Activated CD8-positive, alpha-beta memory T cell treated with anti-CD3 and anti-CD28 coated beads, Interleukin-2, amount 10 ng/mL, durations not matched to agents 7 days and 5 days (primary cell): ENCODE results near the gene SFI1. TPM values are rescaled to one million over a fixed set of nuclear protein-coding genes. Genes with fewer than 3 reads are reported as not detected.

Experiments
- ATAC-seq: fragments of 150-1000 bp; cut with Tn5 transposase; one replicate; pipeline ENCODE4 v1.10.0; 2021; ENCODE audit warnings: moderate library complexity
- CTCF ChIA-PET: fragments of 350-600 bp; sonication (Branson Sonifier 250); formaldehyde crosslinking; loops from one replicate; lab custom pipeline; 2021; ENCODE audit warnings: antibody characterized with exemption; lab: Charles Lee
- DNase-seq: peaks from one replicate; pipeline ENCODE4 v3.0.0-alpha.2; 2020
- H3K27ac Mint-ChIP-seq: one replicate; pipeline ENCODE4 v1.8.0; 2021; ENCODE audit warnings: mild to moderate bottlenecking, mixed read lengths
- H3K27me3 Mint-ChIP-seq: one replicate; pipeline ENCODE4 v1.8.0; 2021; ENCODE audit warnings: mixed read lengths
- H3K36me3 Mint-ChIP-seq: one replicate; pipeline ENCODE4 v1.8.0; 2021; ENCODE audit warnings: mild to moderate bottlenecking, mixed read lengths
- H3K4me1 Mint-ChIP-seq: one replicate; pipeline ENCODE4 v1.8.0; 2021; ENCODE audit warnings: mixed read lengths
- H3K4me3 Mint-ChIP-seq: one replicate; pipeline ENCODE4 v1.8.0; 2021; ENCODE audit warnings: mild to moderate bottlenecking, moderate library complexity, mixed read lengths
- H3K9me3 Mint-ChIP-seq: one replicate; pipeline ENCODE4 v1.8.0; 2022; ENCODE audit warnings: low read depth, mixed read lengths
- total RNA-seq, 2 experiments: library from RNA; stranded (reverse); gene quantifications; one replicate each; pipeline ENCODE4 v1.2.3, GENCODE V29; 2021

SFI1 gene
- total RNA-seq, 2 experiments from 2014 or later: 150 to 192 TPM

DNA sequence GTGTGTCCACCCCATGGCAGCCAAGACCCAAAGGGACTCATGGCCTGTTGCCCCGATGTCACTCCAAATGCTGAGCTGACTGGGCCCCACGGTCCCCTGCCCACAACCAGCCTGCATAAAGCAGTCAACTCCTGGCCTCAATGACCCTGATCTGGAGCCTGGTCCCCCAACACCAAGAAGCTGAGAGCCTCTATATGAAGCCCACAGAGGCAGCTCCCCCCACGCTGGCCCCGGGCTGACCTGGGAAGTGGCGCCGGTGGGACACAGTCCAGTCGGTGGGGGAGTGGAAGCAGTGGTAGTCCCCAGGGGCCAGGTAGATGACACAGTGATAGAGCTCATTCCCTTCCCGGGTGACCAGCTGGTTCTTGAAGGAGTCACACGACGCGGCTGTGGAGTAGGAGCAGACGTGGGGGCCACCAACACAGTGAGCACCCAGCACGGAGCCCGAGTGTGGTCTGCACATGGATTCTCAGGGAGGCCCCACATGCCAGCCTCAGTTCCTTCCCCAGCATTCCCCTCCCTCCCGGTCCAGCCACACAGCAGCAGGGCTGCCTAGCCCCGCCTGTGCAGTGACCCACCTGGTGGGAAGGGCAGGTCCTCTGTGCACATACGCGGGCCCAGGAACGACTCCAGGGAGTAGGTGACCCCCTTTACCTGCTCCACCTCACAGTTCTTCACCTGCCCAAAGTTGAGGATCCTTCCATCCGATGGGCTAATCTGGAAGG is 124.6 kb downstream of the SFI1 start:
- DNase-seq (no peak), ATAC-seq (no peak)
- Mint-ChIP-seq H3K4me1 (peaks cover 21% of the 10 kb centered on the region), H3K36me3 (peaks cover 8% of the 10 kb centered on the region), H3K9me3 (no peaks in the 10 kb centered on the region), H3K27me3 (no peaks in the 10 kb centered on the region), H3K4me3 (no peak overlapping the region), H3K27ac (peak overlapping the region; percentile 69)
- CTCF ChIA-PET: interaction anchor here (0.5 to 3.3 kb wide), 2 partner anchors 13 to 1512 kb away, joined by 3 to 10 read pairs; no protein-coding TSS in a partner anchor

DNA sequence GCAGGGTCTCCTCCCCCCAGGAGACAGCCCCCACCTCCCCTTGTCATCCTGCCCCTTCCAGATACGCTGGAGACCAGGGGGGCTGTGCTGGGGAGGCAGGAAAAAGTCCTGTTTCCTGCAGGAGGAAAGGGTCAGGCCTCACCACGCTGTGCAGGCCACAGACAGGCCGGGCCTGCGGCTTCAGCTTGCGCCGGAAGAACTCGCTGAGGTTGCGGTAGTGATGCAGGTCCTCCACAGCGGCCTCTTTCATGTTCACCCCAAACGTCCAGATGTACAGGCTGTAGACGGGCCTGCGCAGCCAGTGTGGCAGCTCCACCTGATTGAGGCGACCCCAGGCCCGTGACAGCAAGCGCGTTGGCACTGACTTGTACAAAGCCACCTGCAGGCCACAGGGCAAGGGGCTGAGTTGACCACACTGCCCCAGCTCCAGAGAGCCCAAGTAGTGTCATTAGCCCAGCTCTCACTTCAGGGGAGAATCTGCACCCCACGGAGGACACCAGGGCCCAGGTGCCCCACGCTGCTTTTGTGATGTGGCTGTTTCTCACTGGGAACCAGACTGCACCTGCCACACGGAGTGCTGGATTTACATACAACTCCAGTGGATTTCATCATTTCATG is 125.3 kb downstream of the SFI1 start:
- Mint-ChIP-seq H3K4me3 (no peak overlapping the region), H3K27me3 (no peaks in the 10 kb centered on the region), H3K9me3 (no peaks in the 10 kb centered on the region), H3K27ac (peak overlapping the region; percentile 69), H3K36me3 (peaks cover 8% of the 10 kb centered on the region), H3K4me1 (peaks cover 18% of the 10 kb centered on the region)
- CTCF ChIA-PET: interaction anchor here (0.5 to 3.3 kb wide), 2 partner anchors 12 to 1513 kb away, joined by 3 to 10 read pairs; no protein-coding TSS in a partner anchor
- no peak for ATAC-seq
- DNase-seq: no peak

- Mint-ChIP-seq H3K4me3 (no peak overlapping the region), H3K9me3 (no peaks in the 10 kb centered on the region), H3K27me3 (no peaks in the 10 kb centered on the region), H3K4me1 (peaks cover 22% of the 10 kb centered on the region), H3K36me3 (peaks cover 8% of the 10 kb centered on the region), H3K27ac (peak overlapping the region; percentile 62)
- CTCF ChIA-PET: no interaction called here
- DNase-seq: no peak
- ATAC-seq: no peak
Observed at GRCh38 chr22:31622980-31623379, 126.6 kb downstream of the SFI1 start.

DNA sequence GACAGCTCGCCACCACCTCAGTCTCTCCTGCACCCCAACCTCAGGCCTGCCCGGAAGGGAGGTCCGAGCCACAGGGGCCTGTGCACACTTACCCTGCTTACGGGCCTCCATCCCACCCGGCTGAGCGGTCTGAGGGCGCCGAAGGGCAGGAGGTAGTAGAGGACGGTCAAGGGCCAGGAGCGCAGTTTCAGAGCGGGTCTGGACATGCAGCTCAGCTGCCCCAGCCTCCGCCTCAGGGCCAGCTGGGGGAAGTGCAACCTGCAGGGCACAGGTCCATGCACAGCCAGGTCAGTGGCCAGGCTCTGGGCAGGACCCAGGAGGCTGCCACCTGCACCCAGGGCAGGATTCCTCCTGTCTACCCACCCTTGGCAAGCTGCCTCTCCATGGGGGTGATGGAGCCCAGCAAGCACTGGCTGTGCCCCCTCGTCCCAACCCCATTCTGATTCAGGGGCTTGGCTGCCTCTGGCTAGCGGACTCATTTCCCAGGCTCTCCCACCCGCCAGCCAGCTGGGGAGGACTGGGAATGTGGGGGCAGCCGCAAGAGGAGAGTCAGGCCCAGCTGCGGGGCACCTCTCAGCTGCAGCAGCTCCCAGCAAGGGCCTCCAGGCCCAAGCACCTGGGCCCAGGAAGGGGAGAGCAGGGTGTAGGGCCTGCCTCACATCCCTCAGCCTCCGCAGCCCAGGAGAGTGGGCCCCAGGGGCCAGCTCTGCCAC is 127.4 kb downstream of the SFI1 start:
- CTCF ChIA-PET: interaction anchor here (0.7 to 1.5 kb wide), 2 partner anchors 10 to 61 kb away, joined by 3 to 5 read pairs; no protein-coding TSS in a partner anchor
- H3K27me3 Mint-ChIP-seq: no peaks in the 10 kb centered on the region
- ATAC-seq: no peak

GRCh38 chr22:31625257-31625640 is 128.9 kb downstream of the SFI1 start:
- DNase-seq (no peak), ATAC-seq (no peak)
- no peaks in the 10 kb centered on the region for H3K27me3 Mint-ChIP-seq
- CTCF ChIA-PET: interaction anchor here (1.5 kb wide), 1 partner anchor 12 kb away, joined by 5 read pairs; no protein-coding TSS in a partner anchor
- H3K36me3 Mint-ChIP-seq: peaks cover 2% of the 10 kb centered on the region
- H3K4me1 Mint-ChIP-seq: peaks cover 33% of the 10 kb centered on the region
- H3K4me3 Mint-ChIP-seq: no peak overlapping the region
- H3K9me3 Mint-ChIP-seq: no peaks in the 10 kb centered on the region
- H3K27ac Mint-ChIP-seq: no peak overlapping the region

More for the DNA sequence above, 127.4 kb downstream of the SFI1 start:
- Mint-ChIP-seq H3K27ac (no peak overlapping the region), H3K4me3 (no peak overlapping the region), H3K36me3 (peaks cover 8% of the 10 kb centered on the region), H3K9me3 (no peaks in the 10 kb centered on the region), H3K4me1 (peaks cover 26% of the 10 kb centered on the region)
- no peak for DNase-seq

DNA sequence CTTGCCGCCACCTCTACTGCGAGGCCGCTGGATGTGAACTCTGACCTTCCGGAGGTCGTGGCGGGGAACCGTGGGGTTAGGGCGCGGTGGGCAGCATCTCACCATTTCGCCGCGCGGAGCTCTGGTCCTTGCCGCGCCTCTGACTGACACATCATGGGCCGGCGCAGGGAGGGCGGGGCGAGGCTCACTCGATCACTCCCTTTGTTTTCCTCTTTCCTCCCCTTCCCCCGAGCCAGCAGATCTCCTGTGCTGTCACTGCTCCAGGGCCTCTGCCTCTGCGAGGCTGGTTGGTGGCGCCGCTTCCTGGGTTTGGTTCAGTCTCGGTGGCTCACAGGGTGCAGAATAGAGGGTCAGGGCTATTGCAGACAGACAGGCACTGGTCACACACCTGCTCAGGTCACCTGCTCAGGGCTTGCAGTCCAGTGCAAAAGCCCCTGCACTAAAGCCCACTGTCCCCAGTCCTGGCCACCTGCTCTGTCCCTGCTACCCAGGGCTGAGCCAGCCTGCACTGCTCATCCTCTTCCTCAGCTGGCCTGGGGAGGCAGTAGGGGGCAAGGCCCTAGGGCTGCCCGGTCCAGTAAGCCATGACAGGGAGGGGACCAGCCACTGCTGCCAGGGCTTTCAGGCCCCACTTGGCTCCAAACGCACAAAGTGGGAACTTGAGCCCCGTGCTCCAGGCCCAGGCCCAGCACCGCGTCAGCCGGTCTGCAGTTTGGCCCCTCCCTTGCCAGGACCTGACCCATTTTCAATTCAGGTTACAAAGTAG is 129.5 kb downstream of the SFI1 start:
- CTCF ChIA-PET: no interaction called here
- Mint-ChIP-seq H3K27me3 (no peaks in the 10 kb centered on the region), H3K36me3 (peaks cover 2% of the 10 kb centered on the region), H3K4me3 (no peak overlapping the region), H3K4me1 (peaks cover 33% of the 10 kb centered on the region), H3K9me3 (no peaks in the 10 kb centered on the region), H3K27ac (no peak overlapping the region)
- no peak for DNase-seq
- no peak for ATAC-seq

GRCh38 chr22:31626427-31627150 is 130.3 kb downstream of the SFI1 start:
- Mint-ChIP-seq H3K27me3 (no peaks in the 10 kb centered on the region), H3K4me3 (no peak overlapping the region), H3K36me3 (peaks cover 2% of the 10 kb centered on the region), H3K4me1 (peaks cover 36% of the 10 kb centered on the region), H3K27ac (peak overlapping the region; percentile 50), H3K9me3 (no peaks in the 10 kb centered on the region)
- CTCF ChIA-PET: interaction anchor here (1.6 kb wide), 1 partner anchor 175 kb away, joined by 3 read pairs; no protein-coding TSS in a partner anchor
- ATAC-seq: no peak
- no peak for DNase-seq

- peaks cover 2% of the 10 kb centered on the region for H3K36me3 Mint-ChIP-seq
- no peak overlapping the region for H3K4me3 Mint-ChIP-seq
- CTCF ChIA-PET: interaction anchor here (1.6 kb wide), 1 partner anchor 176 kb away, joined by 3 read pairs; no protein-coding TSS in a partner anchor
- no peaks in the 10 kb centered on the region for H3K9me3 Mint-ChIP-seq
- no peak for DNase-seq
- peaks cover 30% of the 10 kb centered on the region for H3K4me1 Mint-ChIP-seq
- no peak for ATAC-seq
- no peaks in the 10 kb centered on the region for H3K27me3 Mint-ChIP-seq
- H3K27ac Mint-ChIP-seq: peak overlapping the region; percentile 50
Observed at GRCh38 chr22:31627223-31627731, 130.9 kb downstream of the SFI1 start.

DNA sequence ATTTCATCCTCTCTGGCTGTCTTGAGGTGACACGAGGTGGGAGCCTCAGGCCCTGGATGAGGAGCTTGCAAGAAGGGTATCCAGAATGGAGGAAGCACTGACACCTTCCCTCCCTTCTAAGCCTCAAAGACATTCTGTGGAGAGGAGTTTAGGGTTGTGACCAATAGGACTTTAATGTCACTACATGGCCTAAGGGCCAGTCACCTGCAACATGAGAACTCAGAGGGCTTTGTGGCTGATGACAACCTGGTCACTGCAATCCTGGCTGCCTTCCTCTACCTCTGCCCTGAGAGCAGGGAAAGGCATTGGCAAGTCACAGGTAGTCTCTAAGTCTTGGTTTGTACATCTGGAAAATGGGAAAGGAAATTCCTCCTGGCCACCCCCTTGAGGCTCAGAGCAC is 132.0 kb downstream of the SFI1 start:
- ATAC-seq: no peak
- Mint-ChIP-seq H3K27ac (peak overlapping the region; percentile 60), H3K4me3 (no peak overlapping the region), H3K9me3 (no peaks in the 10 kb centered on the region), H3K4me1 (peaks cover 30% of the 10 kb centered on the region), H3K36me3 (peaks cover 2% of the 10 kb centered on the region), H3K27me3 (no peaks in the 10 kb centered on the region)
- CTCF ChIA-PET: interaction anchor here (1.6 kb wide), 1 partner anchor 177 kb away, joined by 3 read pairs; no protein-coding TSS in a partner anchor
- no peak for DNase-seq

DNA sequence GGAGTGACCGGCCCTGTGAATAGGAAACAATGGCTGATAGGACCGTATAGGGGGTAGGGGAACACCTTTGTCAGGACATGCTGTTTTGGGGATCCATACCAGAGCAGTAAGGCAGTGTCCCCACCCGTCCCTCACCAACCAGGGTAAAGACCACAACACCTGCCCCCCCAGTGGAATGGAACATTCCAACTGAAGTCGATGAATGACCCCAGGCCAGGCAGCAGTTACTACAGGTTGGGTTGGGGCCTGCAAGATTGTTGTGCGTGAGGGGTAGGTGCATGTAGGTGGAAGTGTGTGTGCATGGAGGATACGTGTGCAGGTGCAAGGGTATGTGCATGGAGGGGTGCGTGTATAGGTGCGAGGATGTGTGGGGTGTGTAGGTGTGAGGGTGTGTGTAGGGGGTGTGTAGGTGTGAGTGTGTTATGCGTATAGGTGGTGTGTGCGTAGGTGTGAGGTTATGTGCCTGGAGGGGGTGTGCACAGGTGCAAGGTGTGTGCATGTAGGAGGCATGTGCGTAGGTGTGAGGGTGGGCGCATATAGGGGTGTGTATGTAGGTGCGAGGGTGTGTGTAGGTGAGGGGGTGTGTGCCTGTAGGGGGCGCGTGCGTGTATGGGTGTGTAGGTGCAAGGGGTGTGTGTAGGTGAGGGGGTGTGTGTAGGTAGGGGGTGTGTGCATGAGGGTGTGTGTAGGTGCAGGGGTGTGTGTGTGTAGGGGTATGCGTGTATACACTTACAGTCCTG is 132.8 kb downstream of the SFI1 start:
- H3K27ac Mint-ChIP-seq: peak overlapping the region; percentile 83
- DNase-seq: peak; percentile 60
- peaks cover 2% of the 10 kb centered on the region for H3K36me3 Mint-ChIP-seq
- no peak for ATAC-seq
- no peaks in the 10 kb centered on the region for H3K27me3 Mint-ChIP-seq
- peak overlapping the region; percentile 85 for H3K4me3 Mint-ChIP-seq
- H3K9me3 Mint-ChIP-seq: no peaks in the 10 kb centered on the region
- CTCF ChIA-PET: interaction anchor here (1.2 to 7.7 kb wide), 9 partner anchors 10 to 138 kb away, joined by 3 to 58 read pairs (median 9); partner anchors contain the start of gene PISD
- H3K4me1 Mint-ChIP-seq: peaks cover 34% of the 10 kb centered on the region

DNA sequence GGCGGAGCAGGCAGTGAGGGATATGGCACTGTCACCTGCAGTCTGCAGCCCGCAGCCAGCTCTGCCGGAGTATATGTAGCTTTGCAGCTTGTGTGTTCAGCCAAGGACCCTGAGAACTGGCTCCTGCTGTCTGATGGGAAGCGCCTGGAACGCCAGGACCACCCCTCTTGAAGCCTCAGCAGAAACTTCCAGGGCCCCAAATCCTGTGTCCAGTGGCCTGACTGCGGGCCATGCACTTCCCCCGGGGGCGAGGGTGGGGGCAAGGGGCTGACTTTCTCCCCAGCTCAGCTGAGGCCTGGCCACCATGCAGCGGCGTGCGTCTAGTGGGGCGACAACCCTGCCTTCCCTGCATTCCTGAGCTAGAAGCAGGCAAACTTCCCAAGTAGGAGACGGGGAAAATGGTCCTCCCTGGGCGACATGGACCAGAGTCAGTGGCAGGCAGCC is 133.4 kb downstream of the SFI1 start:
- no peaks in the 10 kb centered on the region for H3K27me3 Mint-ChIP-seq
- ATAC-seq (no peak), DNase-seq (no peak)
- peaks cover 2% of the 10 kb centered on the region for H3K36me3 Mint-ChIP-seq
- peak overlapping the region; percentile 83 for H3K27ac Mint-ChIP-seq
- CTCF ChIA-PET: interaction anchor here (0.8 to 7.7 kb wide), 16 partner anchors 10 to 286 kb away, joined by 3 to 58 read pairs (median 4); partner anchors contain the start of gene PISD
- H3K4me1 Mint-ChIP-seq: peaks cover 35% of the 10 kb centered on the region
- H3K9me3 Mint-ChIP-seq: no peaks in the 10 kb centered on the region
- peak overlapping the region; percentile 85 for H3K4me3 Mint-ChIP-seq
